Activated T-cell treated with anti-CD3 and anti-CD28 coated beads, Interleukin-2, amount 50 U/mL, for 72 hours (primary cell): Measurements from ENCODE around the gene C3orf20. TPM values are rescaled to one million over a fixed set of nuclear protein-coding genes. Genes with fewer than 3 reads are reported as not detected.

Experiments used
- ATAC-seq, 2 donors: fragments of 150-1000 bp; cut with Tn5 transposase; replicated peaks in 1 of 2; 2 replicates each; pipeline ENCODE4 v1.10.0; 2021; ENCODE audit warnings: moderate library complexity in 2 of 2, mild to moderate bottlenecking in 1 of 2
- DNase-seq, 2 donors: peaks; one replicate each; pipeline ENCODE4 v3.0.0; 2021 to 2022; ENCODE audit warnings: mixed read lengths in 1 of 2
- H3K27ac Mint-ChIP-seq: one replicate; pipeline ENCODE4 v1.8.0; 2022; ENCODE audit warnings: mild to moderate bottlenecking, moderate library complexity, mixed read lengths
- H3K27me3 Mint-ChIP-seq: one replicate; pipeline ENCODE4 v1.8.0; 2022; ENCODE audit warnings: low read depth, mixed read lengths
- H3K36me3 Mint-ChIP-seq, 2 donors: one replicate each; pipeline ENCODE4 v1.8.0; 2022; ENCODE audit warnings: mixed read lengths in 2 of 2, mild to moderate bottlenecking in 1 of 2; ENCODE audit not compliant: insufficient read depth in 2 of 2
- H3K4me1 Mint-ChIP-seq: one replicate; pipeline ENCODE4 v1.8.0; 2022; ENCODE audit warnings: low read depth, mixed read lengths
- H3K4me3 Mint-ChIP-seq, 2 donors: one replicate each; pipeline ENCODE4 v1.8.0; 2022; ENCODE audit warnings: mild to moderate bottlenecking in 2 of 2, mixed read lengths in 2 of 2, moderate library complexity in 2 of 2
- H3K9me3 Mint-ChIP-seq, 2 donors: one replicate each; pipeline ENCODE4 v1.8.0; 2022; ENCODE audit warnings: mixed read lengths in 2 of 2
- total RNA-seq, 2 donors: library from RNA; stranded (reverse); gene quantifications; one replicate each; pipeline ENCODE4 v1.2.3, GENCODE V29; 2022

The C3orf20 gene
- total RNA-seq, 2 donors from 2014 or later, result 0.51 to 1.1 TPM

DNA sequence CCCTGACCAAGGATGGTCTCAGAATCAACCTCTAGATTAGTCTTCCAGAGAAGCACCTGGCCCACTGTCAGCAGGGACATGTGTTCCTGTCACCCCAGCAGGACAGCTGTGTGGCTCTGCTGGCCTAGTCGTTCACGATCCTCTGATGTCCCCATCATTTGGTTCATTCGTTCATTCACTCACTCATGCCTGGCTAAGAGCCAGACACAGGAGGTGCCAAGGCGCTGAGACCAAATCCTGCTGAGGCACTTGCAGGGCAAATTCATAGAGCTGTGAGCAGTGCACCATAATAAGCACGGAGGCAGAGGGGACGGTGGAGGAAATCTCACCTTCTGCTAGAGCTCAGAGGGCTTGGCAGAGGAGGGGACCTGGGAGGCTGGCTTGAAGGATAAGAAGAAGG lies 93.9 kb downstream of the C3orf20 start:
- Mint-ChIP-seq H3K4me3 (no peak overlapping the region), H3K9me3 (no peaks in the 10 kb centered on the region), H3K36me3 (no peaks in the 10 kb centered on the region), H3K4me1 (no peaks in the 10 kb centered on the region), H3K27ac (no peak overlapping the region), H3K27me3 (no peaks in the 10 kb centered on the region)
- ATAC-seq (no peak), DNase-seq (no peak)

DNA sequence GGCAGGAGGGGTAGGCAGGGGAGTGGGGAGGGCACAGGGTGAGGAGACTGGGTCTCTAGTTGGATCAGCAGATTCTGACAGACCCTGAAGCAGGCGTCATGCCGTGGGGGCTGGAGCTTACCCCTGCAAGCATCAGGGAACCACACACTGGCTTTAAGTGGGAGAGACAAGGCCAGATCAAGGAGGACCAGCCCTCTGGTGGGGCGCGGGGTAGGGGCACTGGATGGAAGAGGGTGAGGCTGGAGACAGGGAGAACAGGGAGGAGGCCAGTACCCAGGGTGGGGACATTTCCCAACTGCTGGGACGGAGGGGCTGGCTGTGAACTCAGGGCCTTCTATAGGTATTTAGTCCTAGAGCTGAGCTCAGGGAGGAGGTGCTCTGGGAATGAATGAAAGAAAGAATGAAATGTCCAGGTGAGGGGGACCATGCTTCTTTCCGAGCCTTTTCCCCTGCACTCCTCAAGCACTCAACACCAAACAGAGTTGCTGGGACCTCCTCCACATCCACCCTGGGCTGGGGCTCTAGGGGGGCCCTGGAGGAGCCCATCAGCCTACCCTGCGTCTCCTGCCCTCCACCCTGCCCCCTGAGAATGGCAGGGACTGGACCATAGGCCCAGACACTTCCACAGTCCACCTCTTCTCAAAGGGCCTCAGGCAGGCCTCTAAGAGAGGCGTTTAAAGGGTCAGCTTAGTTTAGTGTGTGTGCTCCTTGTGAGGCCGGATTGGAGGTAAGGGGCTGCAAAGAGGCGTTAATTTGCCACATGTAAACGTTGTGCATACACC lies 94.8 kb downstream of the C3orf20 start:
- no peaks in the 10 kb centered on the region for H3K4me1 Mint-ChIP-seq
- H3K4me3 Mint-ChIP-seq, result no peak overlapping the region
- no peaks in the 10 kb centered on the region for H3K9me3 Mint-ChIP-seq
- ATAC-seq (no peak), DNase-seq (no peak)
- no peaks in the 10 kb centered on the region for H3K36me3 Mint-ChIP-seq
- H3K27ac Mint-ChIP-seq, result no peak overlapping the region
- no peaks in the 10 kb centered on the region for H3K27me3 Mint-ChIP-seq

DNA sequence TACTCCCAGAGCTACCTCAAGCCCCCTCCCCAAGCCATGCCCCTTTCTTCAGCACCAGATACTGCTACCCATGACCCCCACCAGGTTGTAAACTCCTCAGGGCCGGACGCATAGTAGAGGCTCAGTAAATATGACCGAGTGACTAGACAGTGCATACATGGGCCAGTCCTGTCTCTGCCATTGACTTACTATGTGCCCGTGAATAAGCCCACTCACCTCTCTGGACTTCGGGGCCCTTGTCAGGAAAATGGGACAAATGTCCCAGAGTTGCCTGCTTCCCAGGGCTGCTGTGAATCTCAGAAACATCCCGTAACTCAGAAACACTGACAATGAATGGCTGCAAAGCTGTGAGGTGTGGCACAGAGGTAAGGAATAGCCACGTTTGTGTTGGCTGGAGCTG lies 95.7 kb downstream of the C3orf20 start:
- ATAC-seq (no peak), DNase-seq (no peak)
- no peak overlapping the region for H3K4me3 Mint-ChIP-seq

DNA sequence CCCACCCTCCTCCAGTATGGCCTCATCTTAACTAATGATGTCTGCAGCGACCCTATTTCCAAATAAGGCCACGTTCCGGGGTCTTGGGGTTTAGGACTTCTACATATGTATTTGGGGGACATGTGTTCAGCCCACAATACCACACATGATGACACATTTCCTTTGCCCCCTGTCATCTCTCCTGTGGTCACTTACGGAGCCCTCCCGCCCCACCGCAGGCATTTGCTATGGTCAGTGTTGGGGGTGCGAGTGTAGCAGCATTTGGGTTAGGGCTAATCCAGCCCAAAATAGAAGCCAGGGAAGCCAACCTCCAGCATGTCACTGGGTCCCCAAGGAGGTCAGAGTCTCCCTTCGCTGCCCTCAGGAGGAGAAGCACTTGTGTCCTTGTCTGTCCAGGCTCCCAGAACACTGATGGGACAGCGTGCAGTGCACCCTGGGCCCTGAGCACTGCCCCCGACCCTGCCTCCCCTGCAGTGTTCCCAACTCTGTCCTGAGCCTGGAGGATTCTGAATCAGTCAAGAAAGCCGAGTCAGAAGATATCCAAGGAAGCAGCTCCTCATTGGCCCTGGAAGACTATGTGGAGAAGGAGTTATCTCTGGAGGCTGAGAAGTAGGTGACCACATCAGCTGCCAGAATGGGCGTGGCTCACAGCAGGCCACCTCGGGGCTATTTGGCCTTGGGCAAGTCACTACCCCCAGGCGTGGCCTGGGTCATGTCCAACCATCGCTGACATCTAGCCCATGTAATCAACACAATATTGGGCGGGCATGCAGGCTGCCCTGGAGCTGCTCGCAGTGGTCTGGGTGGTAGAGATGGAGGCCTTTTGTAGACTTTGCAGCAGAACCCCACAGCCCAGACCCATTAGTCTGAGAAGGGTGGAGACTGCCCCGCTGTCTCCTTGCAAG lies 96.9 kb downstream of the C3orf20 start:
- no peak for ATAC-seq
- H3K4me1 Mint-ChIP-seq, result no peaks in the 10 kb centered on the region
- H3K4me3 Mint-ChIP-seq, result no peak overlapping the region
- H3K9me3 Mint-ChIP-seq, result no peaks in the 10 kb centered on the region
- DNase-seq, result no peak
- no peaks in the 10 kb centered on the region for H3K27me3 Mint-ChIP-seq
- no peak overlapping the region for H3K27ac Mint-ChIP-seq
- no peaks in the 10 kb centered on the region for H3K36me3 Mint-ChIP-seq

More for the DNA sequence above, 95.7 kb downstream of the C3orf20 start:
- H3K4me1 Mint-ChIP-seq, result no peaks in the 10 kb centered on the region
- H3K9me3 Mint-ChIP-seq, result no peaks in the 10 kb centered on the region
- H3K27me3 Mint-ChIP-seq, result no peaks in the 10 kb centered on the region
- no peak overlapping the region for H3K27ac Mint-ChIP-seq
- no peaks in the 10 kb centered on the region for H3K36me3 Mint-ChIP-seq

DNA sequence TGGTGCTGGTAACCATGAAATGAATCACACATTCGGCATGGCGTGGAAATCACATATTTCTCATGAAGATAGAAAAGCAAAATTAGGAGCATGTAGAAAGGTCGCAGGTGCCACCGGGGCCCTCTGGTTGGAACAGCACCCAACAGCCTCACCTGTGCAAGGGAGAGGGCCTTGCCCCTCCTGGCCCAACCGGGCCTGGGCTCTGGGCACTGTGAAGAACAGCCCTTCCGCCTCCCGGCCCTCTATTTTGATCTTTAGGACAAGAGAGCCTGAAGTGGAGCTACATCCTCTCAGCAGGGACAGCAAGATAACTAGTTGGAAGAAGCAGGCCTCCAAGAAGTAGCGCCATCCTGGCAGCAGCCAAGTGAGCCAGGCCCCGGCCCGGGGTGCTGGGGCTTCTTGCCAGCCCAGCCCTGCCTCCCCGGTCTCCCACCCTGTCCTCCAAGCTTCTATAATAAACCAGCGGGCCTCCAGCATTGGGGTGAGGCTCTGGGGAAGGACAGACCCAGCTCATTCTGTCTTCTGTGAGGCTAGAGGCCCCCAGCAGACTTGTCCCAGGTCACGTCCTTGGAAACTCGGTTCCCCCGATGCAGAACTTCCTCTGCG lies 97.7 kb downstream of the C3orf20 start:
- Mint-ChIP-seq H3K4me3 (no peak overlapping the region), H3K4me1 (no peaks in the 10 kb centered on the region), H3K9me3 (no peaks in the 10 kb centered on the region), H3K27me3 (no peaks in the 10 kb centered on the region), H3K36me3 (no peaks in the 10 kb centered on the region), H3K27ac (no peak overlapping the region)
- no peak for ATAC-seq
- DNase-seq, result no peak

DNA sequence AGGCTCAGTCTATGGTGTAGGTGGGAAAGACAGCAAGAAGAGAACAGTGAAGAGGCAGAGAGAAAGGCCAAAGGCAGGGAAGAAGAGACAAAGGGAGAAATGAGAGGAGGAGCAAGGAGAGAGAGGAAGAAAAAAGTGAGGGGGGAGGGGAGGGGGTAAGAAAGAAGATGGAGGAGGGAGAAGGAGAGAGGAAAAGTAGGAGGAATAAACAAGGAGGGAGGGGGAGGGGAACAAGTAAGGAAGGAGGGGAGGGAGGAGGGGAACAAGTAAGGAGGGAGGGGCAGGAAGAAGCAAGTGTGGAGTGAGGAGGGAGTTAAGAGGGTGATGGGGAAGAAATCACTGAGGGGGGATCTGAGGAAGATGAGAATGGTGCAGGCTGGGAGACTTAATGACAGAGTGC lies 98.3 kb downstream of the C3orf20 start:
- ATAC-seq (no peak), DNase-seq (no peak)
- H3K36me3 Mint-ChIP-seq, result peaks cover 0 to 2% of the 10 kb centered on the region in 2 donors
- no peak overlapping the region for H3K4me3 Mint-ChIP-seq
- H3K9me3 Mint-ChIP-seq, result no peaks in the 10 kb centered on the region
- H3K4me1 Mint-ChIP-seq, result no peaks in the 10 kb centered on the region
- H3K27ac Mint-ChIP-seq, result no peak overlapping the region
- H3K27me3 Mint-ChIP-seq, result no peaks in the 10 kb centered on the region

DNA sequence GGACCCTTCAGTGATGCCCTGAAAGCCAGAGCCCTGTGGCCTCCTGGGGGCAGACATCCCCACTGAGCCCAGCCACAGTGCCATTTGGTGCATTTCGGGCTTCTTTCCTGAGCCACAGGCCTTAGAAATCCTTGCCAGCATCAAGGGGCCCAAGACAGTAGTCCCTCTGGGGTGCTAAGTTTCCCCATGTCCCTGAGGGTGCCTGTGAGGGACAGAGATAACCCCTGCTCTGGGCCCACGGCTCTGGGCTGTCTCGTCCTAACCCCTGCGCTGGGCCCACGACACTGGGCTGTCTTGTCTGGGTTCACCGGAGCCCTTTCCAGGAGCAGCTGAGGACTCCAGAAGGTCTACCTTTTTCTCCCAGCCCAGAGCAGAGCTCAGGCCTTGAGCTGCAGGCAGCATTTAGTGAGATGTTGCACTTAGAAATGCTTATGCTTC lies 98.8 kb downstream of the C3orf20 start:
- peaks cover 0 to 4% of the 10 kb centered on the region in 2 donors for H3K9me3 Mint-ChIP-seq
- H3K4me3 Mint-ChIP-seq, result no peak overlapping the region
- no peaks in the 10 kb centered on the region for H3K27me3 Mint-ChIP-seq
- no peak for ATAC-seq
- H3K4me1 Mint-ChIP-seq, result no peaks in the 10 kb centered on the region
- H3K36me3 Mint-ChIP-seq, result peaks cover 0 to 6% of the 10 kb centered on the region in 2 donors
- no peak for DNase-seq
- no peak overlapping the region for H3K27ac Mint-ChIP-seq

DNA sequence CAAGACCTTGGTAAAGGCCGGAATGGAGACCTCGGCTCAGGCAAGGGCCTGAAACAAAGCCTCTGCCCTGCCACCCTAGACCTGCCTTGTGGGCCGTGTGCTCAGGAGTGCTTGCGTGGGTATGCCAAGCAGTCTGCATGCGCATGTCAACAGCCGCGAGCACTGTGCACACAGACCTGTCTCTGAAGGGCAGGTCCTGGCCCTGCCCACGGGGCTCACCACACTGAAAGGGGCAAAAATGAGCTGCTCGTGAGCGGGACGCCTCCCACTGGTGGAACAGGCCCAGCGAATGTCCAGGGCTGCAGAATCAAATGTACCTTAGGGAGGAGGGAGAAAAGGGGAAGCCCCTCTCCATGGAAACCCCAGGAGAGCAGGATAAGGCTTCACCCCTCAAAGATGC lies 99.5 kb downstream of the C3orf20 start:
- peaks cover 2 to 6% of the 10 kb centered on the region in 2 donors for H3K9me3 Mint-ChIP-seq
- peaks cover 2 to 10% of the 10 kb centered on the region in 2 donors for H3K36me3 Mint-ChIP-seq
- no peak overlapping the region for H3K27ac Mint-ChIP-seq
- ATAC-seq (no peak), DNase-seq (no peak)
- H3K27me3 Mint-ChIP-seq, result peaks cover 2% of the 10 kb centered on the region
- H3K4me1 Mint-ChIP-seq, result no peaks in the 10 kb centered on the region
- no peak overlapping the region for H3K4me3 Mint-ChIP-seq

DNA sequence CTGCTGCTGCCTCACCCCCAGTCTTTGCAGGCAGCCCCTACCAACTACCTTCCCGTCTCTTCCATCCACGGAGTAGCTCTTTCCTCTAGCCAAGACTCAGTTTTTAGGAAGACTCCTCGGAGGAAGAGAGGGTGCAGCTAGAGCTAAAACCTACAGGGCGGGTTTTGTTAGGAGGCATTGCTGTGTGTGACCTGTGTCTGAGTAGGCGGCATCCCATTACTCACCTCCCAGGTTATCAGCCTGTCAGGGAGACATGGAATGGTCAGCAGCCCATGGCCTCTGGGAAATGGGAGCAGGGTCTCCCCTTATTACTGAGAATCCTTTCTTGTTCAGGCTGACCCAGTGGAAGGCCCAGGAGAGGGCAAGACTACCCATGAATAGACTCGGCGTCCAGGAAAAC lies 100.1 kb downstream of the C3orf20 start:
- Mint-ChIP-seq H3K27ac (no peak overlapping the region), H3K36me3 (peaks cover 2 to 10% of the 10 kb centered on the region in 2 donors), H3K27me3 (peaks cover 6% of the 10 kb centered on the region), H3K9me3 (peaks cover 4 to 6% of the 10 kb centered on the region in 2 donors), H3K4me1 (no peaks in the 10 kb centered on the region), H3K4me3 (no peak overlapping the region)
- ATAC-seq (no peak), DNase-seq (no peak)

DNA sequence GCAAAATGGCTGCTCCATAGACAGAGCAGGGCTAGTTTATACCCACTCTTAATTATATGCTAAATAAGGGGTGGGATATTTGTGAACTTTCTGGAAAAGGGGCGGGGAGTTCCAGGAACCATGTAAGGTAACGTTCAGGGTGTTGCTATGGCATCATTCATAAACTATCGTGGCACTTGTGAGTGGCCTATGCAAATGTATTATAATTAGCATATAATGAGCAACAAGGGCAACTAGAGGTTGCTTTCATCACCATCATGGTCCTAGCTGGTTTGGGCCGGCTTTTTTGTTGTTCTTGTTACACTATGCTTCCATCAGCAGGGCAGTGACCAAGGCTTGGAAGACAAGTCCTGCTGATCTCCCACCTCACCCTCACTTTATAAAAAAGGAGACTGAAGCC lies 100.6 kb downstream of the C3orf20 start:
- Mint-ChIP-seq H3K9me3 (peaks cover 4 to 6% of the 10 kb centered on the region in 2 donors), H3K27ac (no peak overlapping the region), H3K36me3 (peaks cover 2 to 10% of the 10 kb centered on the region in 2 donors), H3K4me1 (no peaks in the 10 kb centered on the region), H3K27me3 (peaks cover 6% of the 10 kb centered on the region), H3K4me3 (no peak overlapping the region)
- ATAC-seq, result no peak
- no peak for DNase-seq

DNA sequence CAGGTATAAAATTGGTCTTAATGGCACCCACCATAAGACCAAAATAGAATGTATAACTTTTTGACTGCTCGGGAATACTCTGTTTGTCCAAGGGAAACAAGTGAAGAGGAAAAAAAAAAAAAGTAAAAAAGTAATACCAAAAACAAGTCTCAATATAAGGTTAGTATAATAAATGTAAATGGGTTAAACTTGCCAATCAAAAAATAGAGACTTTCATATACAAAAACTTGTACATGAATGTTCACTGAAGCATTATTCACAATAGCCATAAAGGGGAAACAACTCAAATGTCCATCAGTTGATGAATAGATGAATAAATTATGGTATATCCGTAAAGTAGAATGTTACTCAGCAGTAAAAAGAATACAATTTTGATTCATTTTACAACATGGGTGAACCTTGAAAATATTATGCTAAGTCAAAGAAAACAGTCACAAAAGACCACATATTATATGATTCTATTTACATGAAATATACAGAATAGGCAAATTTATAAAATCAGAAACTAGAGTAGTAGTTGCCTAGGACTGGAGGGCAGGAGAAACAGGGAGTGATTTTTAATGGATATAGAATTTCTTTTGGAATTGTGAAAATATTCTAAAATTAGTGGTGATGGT lies 104.2 kb downstream of the C3orf20 start:
- Mint-ChIP-seq H3K4me3 (no peak overlapping the region), H3K36me3 (peaks cover 2 to 10% of the 10 kb centered on the region in 2 donors), H3K4me1 (no peaks in the 10 kb centered on the region), H3K27me3 (peaks cover 6% of the 10 kb centered on the region), H3K9me3 (peaks cover 4 to 6% of the 10 kb centered on the region in 2 donors), H3K27ac (no peak overlapping the region)
- DNase-seq, result no peak
- ATAC-seq, result no peak

DNA sequence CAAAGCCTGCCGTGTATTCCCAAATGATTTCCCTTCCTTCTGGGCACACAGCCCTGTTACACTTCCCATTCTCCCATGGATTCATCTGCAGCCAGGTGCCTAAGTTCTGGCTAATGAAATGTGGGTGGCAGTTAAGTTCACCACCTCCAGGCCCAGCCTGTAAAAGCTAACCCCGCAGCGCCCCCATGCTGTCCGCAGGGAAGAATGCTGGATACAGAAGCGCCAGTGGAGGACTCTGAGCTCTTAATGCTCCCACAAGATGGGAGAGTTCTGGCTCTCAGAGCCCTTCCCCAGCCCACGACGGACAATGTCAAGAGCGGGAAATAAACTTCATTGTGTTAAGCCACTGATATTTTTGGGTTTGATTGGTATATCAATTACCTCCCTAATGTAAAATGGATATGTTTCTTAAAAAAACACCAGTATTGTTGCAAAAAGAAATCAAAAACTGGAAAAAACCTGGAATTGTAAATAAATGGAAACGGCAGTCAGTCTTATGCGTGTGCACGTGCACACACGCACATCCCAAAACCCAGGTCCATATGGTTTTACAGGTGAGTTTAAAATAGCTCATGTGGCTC lies 106.1 kb downstream of the C3orf20 start:
- H3K27me3 Mint-ChIP-seq, result peaks cover 6% of the 10 kb centered on the region
- no peaks in the 10 kb centered on the region for H3K4me1 Mint-ChIP-seq
- peaks cover 4 to 6% of the 10 kb centered on the region in 2 donors for H3K9me3 Mint-ChIP-seq
- H3K27ac Mint-ChIP-seq, result no peak overlapping the region
- DNase-seq, result peak; percentile 38 to 45
- H3K4me3 Mint-ChIP-seq, result no peak overlapping the region
- H3K36me3 Mint-ChIP-seq, result peaks cover 2 to 10% of the 10 kb centered on the region in 2 donors
- ATAC-seq, result peak in 1 of 2 donors; percentile 48
